GM21447 (cell line): ENCODE data around the gene TRUB2.
"Not testable (repeated sequence)": the region's sequence is repeated elsewhere in the genome, so short reads cannot be mapped to it uniquely, and the experiment has no call there.

Experiments used
- ATAC-seq: cut with Tn5 transposase; IDR thresholded peaks from one replicate; pipeline ENCODE4 v1.9.1; 2021; ENCODE audit not compliant: unreplicated experiment

The TRUB2 gene

DNA sequence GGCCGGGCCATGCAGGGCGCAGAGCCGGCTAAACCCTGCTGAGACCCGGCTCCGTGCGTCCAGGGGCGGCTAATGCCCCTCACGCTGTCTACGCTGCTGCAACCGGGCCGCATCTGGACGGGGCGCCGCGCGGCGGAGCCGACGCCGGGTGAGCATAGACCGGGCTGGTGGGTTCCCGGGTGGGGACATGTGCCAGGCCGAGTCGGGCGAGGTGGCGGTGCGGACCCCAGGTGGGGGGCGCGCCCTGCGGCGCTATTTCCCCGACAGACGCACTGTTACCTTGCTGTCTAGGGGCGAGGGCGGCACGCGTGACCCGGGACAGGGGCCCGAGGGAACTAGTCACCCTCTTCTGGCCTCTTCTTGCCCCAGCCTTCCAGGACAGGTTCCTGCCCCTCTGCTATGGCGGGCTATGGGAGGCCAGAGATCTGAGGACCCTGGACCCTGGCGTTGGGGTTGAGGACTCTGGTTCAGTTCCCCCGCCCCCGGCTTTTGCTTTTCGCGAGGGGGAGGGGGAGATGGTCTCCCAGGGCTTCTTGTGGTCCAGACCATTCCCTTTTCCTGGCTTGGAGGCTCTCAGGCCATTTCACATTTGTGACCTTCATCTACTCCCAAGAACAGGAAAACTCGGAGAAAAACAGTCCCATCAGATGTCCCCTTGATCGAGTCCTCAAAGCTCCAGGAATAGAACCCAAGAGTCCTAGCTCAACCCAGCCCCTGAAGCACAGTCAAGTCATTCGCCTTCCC lies 18.6 kb upstream of the TRUB2 start:
- peak; percentile 29 for ATAC-seq

GRCh38 chr9:128339761-128340690 lies 17.8 kb upstream of the TRUB2 start, which contains the start of gene SLC27A4:
TSS of gene SLC27A4 (plus strand) at chr9:128340527. CDS start at chr9:128343133, 2,606 bp downstream.
- peak; percentile 79 for ATAC-seq

GRCh38 chr9:128338852-128339614 lies 16.8 kb upstream of the TRUB2 start:
- ATAC-seq, result not testable (repeated sequence)

DNA sequence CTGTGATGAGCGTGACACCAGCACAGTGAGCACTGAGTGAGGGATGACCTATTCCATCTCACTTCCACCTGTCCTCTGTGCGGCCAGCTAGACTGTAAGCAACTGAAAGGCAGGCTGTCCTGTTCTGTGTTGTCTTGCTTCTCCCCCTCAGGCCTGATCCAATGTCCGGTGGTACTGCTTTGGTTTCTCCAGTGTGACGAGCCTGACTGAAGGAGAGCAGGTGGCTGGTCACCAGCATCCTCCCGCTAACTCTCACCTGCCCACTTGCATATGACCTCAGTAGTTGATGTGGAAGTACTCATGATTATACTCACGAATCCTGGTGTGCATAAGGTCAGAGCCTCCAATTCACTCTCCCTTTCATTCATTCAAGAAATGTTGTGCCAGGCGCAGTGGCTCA lies 15.7 kb upstream of the TRUB2 start:
- ATAC-seq, result no peak

GRCh38 chr9:128335914-128336313 lies 13.7 kb upstream of the TRUB2 start:
- no peak for ATAC-seq

- ATAC-seq, result no peak
Observed at GRCh38 chr9:128335161-128335560, 12.9 kb upstream of the TRUB2 start.

DNA sequence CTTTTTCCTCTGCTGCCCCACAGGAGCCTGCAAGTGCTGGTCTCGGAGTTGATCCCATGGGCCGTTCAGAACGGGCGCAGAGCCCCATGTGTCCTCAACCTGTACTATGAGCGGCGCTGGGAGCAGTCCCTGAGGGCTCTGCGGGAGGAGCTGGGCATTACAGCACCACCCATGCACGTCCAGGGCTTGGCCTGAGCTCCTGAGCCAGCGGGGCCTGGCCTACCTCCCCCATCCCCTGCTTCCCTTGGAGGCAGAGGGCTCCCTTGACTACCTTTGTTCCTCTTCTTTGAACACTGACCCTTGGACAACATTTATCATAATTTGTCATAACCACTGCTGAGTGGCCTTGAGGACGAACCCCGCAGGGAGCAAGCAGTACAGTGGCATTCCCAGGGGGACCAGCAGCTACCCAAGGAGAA lies 11.2 kb upstream of the TRUB2 start:
- ATAC-seq, result no peak

DNA sequence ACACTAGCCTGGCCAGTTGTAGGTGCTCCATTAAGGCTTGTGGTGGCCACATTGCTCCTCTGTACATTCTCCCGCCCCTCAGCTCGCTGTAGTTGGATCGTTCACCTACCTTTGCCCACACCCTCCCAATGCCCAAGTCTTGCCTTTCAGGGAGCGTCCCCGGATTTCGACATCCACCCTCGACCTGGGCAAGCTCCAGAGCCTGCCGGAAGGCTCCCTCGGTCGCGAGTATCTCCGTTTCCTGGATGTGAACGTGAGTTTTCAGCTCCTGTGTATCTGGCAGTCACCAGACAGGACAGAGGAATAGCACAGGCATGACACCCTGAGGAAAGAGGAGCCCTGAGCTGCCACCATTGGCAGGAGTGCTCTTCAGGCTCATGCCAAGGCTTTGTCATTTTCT lies 3.4 kb upstream of the TRUB2 start:
- ATAC-seq, result no peak

DNA sequence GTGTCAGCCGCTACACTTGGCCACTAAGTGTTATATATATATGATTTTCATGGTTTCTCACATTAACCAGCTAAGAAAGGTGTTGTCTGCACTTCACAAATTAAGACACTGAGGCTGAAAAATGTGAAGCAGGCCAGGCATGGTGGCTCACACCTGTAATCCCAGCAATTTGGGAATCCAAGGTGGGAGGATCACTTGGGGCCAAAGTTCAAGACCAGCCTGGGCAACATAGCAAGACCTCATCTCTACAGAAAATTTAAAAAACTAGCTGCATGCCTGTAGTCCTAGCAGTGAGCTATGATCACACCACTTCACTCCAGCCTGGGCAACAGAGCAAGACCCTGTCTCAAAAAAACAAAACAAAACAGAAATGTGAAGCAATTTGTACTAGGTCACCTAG lies 2.2 kb upstream of the TRUB2 start:
- ATAC-seq, result no peak

DNA sequence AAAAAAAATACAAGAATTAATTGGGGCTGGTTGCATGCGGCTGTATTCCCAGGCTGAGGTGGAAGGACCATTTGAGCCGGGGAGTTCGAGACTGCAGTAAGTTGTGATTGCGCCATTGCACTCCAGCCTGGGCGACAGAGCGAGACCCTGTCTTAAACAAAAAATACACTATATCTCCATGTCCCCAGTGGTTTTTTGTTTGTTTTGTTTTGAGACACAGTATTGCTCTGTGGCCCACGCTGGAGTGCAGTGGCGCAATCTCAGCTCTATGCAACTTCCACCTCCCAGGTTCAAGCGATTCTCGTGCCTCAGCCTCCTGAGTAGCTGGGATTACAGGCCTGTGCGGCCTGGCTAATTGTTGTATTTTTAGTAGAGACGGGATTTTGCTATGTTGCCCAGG lies 1.5 kb upstream of the TRUB2 start:
- ATAC-seq, result no peak

GRCh38 chr9:128323212-128323730 lies 1.0 kb upstream of the TRUB2 start:
- ATAC-seq, result no peak

DNA sequence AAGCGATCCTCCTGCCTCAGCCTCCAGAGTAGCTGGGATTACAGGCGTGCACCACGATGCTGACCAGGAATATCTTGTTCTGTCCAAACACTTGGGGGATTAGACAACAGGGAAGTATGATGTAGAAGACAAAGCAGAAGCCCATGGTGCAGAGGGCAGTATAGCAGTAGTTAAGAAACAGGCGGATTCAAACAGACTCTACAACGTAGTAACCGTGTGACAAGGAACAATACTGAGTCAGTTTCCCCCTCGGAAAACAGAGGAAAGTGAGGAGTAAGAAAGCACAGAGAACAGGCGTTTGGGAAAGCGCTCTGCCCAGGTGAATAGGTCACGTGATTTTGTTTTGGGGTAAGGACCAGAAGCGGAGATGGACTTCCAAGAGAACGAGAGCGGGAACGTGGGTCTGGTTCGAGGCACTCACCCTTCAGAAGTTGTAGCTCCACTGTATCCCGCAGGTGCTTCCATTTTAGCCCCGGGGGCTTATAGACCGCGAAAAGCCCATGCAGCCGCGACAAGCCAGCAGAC lies 306 bp downstream of the TRUB2 start:
- peak; percentile 21 for ATAC-seq

DNA sequence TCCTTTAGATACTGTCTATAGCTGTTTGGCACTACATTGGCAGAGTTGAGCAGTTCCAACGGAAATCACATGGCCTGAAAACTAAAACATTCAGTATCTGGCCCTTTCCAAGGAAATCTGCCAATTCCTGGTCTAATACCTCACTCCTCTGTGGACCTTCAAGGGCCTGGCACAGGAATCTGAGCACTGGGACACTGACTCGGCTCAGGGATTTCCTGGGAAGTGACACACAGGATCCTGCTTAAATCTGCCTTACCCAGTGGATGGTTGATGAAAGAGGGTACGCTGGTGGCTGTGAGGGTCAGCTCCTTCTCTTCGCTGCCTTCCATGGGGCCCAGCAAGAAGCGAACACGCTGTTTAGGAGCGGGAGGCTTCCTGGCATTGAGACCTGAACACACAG lies 904 bp downstream of the TRUB2 start:
- no peak for ATAC-seq

- no peak for ATAC-seq
Observed at GRCh38 chr9:128317629-128318028, 4.6 kb downstream of the TRUB2 start.

GRCh38 chr9:128316421-128316820 lies 5.8 kb downstream of the TRUB2 start:
- no peak for ATAC-seq

DNA sequence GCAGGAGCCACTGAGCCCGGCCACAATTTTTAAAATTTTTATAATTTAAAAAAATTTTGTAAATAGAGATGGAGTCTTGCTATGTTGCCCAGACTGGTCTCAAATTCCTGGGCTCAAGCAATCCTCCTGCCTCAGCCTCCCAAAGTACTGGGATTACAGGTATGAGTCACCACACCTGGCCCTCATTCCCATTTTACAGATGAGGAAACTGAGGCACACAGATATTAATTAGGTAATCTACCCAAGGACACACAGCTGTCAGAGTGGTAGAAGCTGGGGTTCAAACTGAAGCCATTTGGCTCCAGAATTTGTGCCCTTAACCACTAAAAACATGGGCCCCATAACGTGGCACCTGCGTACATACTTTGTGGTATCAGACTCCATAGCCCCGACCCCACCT lies 7.5 kb downstream of the TRUB2 start:
- no peak for ATAC-seq

- ATAC-seq, result no peak
Observed at GRCh38 chr9:128310461-128310860, 11.8 kb downstream of the TRUB2 start.

DNA sequence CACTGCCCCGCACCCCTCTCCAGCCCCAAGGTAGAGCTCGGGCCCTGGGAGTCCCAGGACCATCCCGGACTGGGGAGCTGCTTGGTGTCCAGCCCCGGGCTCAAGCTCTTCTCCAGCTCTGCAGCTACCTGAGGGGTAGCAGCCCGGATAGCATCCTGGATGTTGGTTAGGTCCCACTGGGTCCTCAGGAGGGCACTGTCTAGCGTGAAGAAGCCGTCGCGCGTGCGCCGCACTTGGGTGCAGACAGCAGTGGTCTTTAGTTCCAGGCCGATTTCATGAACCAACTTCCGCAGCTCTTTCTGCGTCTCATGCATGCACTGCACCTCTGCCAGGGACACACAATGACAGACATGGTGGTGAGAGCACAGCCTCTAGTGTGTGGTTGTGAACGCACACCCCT lies 12.7 kb downstream of the TRUB2 start:
- no peak for ATAC-seq

DNA sequence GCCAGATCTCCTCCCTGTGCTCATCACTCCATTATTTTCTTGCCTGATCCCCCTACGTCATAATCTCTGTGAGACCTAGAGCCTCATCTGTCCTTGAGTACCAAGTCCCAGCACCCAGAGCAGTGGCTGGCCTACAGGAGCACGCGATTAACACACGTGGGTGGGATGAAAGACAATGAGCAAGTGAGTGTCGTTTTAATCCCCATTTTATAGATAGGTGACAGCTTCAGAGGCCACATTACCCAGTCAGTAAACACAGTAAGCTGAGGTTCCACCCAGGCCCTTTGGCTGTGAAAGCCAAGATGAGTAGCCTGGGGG lies 17.3 kb downstream of the TRUB2 start:
- no peak for ATAC-seq

DNA sequence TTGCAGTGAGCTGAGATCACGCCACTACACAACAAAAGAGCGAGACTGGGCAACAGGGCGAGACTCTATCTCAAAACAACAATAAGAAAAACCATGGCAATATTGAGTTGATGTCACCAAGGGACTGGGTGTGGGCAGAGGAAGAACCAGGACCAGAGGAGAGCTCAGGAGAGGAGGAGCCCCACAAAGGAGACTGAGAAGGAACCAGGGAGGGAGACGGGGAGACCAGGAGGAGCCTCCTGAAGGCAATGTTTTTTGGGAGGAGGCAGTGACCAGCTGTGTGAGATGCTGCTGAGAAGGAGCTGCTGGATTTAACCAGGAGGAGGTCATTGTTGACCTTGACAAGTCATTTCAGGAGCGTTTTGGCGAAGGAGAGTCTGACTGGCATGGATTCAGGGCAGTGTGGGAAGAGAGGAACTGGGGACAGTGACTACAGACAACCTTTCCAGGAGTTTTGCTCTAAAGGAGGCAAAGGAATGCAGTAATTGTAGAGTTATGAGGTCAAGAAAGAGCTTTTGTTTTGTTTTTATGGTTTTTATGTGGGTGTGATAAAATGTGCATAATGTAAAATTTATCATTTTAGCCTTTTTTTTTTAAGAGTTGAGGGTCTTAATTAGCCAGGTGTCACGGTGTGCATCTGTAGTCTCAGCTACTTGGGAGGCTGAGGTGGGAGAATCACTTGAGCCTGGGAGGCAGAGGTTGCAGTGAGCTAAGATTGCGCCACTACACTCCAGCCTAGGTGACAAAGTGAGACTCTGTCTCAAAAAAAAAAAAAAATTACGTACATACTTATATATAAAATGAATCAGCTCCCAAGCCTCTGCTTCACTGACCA lies 17.9 kb downstream of the TRUB2 start:
- ATAC-seq, result no peak
